Measurements from ENCODE around the gene TOMM34. TPM values are rescaled to one million over a fixed set of nuclear protein-coding genes. Genes with fewer than 3 reads are reported as not detected.

The TOMM34 gene
- polyA plus RNA-seq, 1 donor from 2014 or later: 10.0 TPM

GRCh38 chr20:44897133-44897532 is 63.1 kb downstream of the TOMM34 start:
- no peak overlapping the region for H3K4me2 ChIP-seq (ENCODE audit: low read length)

DNA sequence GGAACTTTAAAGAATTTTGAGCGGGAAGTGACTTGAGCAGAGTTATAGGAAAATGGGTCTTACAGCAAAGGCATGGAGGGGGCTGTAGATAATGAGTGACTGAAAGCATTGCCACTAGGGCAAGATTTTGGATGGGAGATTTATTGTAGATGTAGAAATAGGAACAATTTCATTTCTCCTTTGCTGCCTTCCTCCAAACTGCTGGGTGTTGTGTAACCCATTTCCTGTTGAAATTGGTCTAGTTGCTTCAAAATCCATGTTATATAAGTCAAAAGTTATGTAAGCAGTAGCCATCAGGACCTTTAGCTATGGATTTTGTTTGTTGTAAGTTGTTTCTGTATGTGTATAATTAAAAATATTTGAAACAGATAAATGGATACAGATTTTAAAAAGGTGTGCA is 63.6 kb downstream of the TOMM34 start:
- Histone ChIP-seq H3K9me3 (ENCODE audit: low read length) (no peaks in the 10 kb centered on the region), H3K4me2 (ENCODE audit: low read length) (no peak overlapping the region), H3K27ac (ENCODE audit: low read length) (no peak overlapping the region)

More at GRCh38 chr20:44897133-44897532, 63.1 kb downstream of the TOMM34 start:
- Histone ChIP-seq H3K79me2 (replicated peaks; ENCODE audit: insufficient read depth, low read length) (peaks cover 69% of the 10 kb centered on the region), H3K36me3 (ENCODE audit: insufficient read depth, low read length) (no peaks in the 10 kb centered on the region), H3K4me3 (ENCODE audit: low read length) (no peak overlapping the region), H3F3A (ENCODE audit: insufficient read depth, low read length, poor library complexity, severe bottlenecking) (no peaks in the 10 kb centered on the region), H3K27ac (ENCODE audit: low read length) (no peak overlapping the region), H2AFZ (ENCODE audit: low read depth, low read length) (no peak overlapping the region), H3K27me3 (ENCODE audit: insufficient read depth, low read depth, low read length) (no peaks in the 10 kb centered on the region), H3K9me3 (ENCODE audit: low read length) (no peaks in the 10 kb centered on the region), H3K9me2 (ENCODE audit: insufficient read depth, low read length) (no peaks in the 10 kb centered on the region), H4K20me1 (ENCODE audit: insufficient read depth) (peaks cover 4% of the 10 kb centered on the region), H3K9ac (ENCODE audit: low read length) (no peak overlapping the region)
- TF ChIP-seq RAD21 (conservative IDR thresholded peaks at IDR 0.05): no peak
- TF ChIP-seq, protein P1, sequence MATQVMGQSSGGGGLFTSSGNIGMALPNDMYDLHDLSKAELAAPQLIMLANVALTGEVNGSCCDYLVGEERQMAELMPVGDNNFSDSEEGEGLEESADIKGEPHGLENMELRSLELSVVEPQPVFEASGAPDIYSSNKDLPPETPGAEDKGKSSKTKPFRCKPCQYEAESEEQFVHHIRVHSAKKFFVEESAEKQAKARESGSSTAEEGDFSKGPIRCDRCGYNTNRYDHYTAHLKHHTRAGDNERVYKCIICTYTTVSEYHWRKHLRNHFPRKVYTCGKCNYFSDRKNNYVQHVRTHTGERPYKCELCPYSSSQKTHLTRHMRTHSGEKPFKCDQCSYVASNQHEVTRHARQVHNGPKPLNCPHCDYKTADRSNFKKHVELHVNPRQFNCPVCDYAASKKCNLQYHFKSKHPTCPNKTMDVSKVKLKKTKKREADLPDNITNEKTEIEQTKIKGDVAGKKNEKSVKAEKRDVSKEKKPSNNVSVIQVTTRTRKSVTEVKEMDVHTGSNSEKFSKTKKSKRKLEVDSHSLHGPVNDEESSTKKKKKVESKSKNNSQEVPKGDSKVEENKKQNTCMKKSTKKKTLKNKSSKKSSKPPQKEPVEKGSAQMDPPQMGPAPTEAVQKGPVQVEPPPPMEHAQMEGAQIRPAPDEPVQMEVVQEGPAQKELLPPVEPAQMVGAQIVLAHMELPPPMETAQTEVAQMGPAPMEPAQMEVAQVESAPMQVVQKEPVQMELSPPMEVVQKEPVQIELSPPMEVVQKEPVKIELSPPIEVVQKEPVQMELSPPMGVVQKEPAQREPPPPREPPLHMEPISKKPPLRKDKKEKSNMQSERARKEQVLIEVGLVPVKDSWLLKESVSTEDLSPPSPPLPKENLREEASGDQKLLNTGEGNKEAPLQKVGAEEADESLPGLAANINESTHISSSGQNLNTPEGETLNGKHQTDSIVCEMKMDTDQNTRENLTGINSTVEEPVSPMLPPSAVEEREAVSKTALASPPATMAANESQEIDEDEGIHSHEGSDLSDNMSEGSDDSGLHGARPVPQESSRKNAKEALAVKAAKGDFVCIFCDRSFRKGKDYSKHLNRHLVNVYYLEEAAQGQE (IDR thresholded peaks at IDR 0.05; ENCODE audit: borderline replicate concordance): no peak
- TF ChIP-seq EP300 (conservative IDR thresholded peaks at IDR 0.05; ENCODE audit: poor library complexity, severe bottlenecking): no peak
- TF ChIP-seq CTCF (IDR thresholded peaks at IDR 0.05; ENCODE audit: poor library complexity, severe bottlenecking): no peak
- TF ChIP-seq POLR2AphosphoS5 (IDR thresholded peaks at IDR 0.05): no peak
- no peak for TF ChIP-seq MXI1 (conservative IDR thresholded peaks at IDR 0.05; ENCODE audit: poor library complexity, severe bottlenecking)
- TF ChIP-seq EZH2 (IDR thresholded peaks at IDR 0.05; ENCODE audit: borderline replicate concordance, insufficient read depth, low read length, poor library complexity, severe bottlenecking): no peak
- TF ChIP-seq SMC3 (conservative IDR thresholded peaks at IDR 0.05; ENCODE audit: poor library complexity): no peak
- no peak for TF ChIP-seq TAF1 (IDR thresholded peaks at IDR 0.05; ENCODE audit: low read depth)

More for the DNA sequence above, 63.6 kb downstream of the TOMM34 start:
- no peak overlapping the region for H3K4me3 ChIP-seq (ENCODE audit: low read length)
- peaks cover 4% of the 10 kb centered on the region for H4K20me1 ChIP-seq (ENCODE audit: insufficient read depth)
- no peaks in the 10 kb centered on the region for H3K9me2 ChIP-seq (ENCODE audit: insufficient read depth, low read length)
- H3K9ac ChIP-seq (ENCODE audit: low read length): no peak overlapping the region
- H2AFZ ChIP-seq (ENCODE audit: low read depth, low read length): no peak overlapping the region
- no peaks in the 10 kb centered on the region for H3K36me3 ChIP-seq (ENCODE audit: insufficient read depth, low read length)
- no peak for TF ChIP-seq EZH2 (IDR thresholded peaks at IDR 0.05; ENCODE audit: borderline replicate concordance, insufficient read depth, low read length, poor library complexity, severe bottlenecking)
- TF ChIP-seq MXI1 (conservative IDR thresholded peaks at IDR 0.05; ENCODE audit: poor library complexity, severe bottlenecking): no peak
- TF ChIP-seq SMC3 (conservative IDR thresholded peaks at IDR 0.05; ENCODE audit: poor library complexity): no peak
- TF ChIP-seq EP300 (conservative IDR thresholded peaks at IDR 0.05; ENCODE audit: poor library complexity, severe bottlenecking): no peak
- TF ChIP-seq RAD21 (conservative IDR thresholded peaks at IDR 0.05): no peak
- TF ChIP-seq CTCF (IDR thresholded peaks at IDR 0.05; ENCODE audit: poor library complexity, severe bottlenecking): no peak
- TF ChIP-seq TAF1 (IDR thresholded peaks at IDR 0.05; ENCODE audit: low read depth): no peak
- TF ChIP-seq, protein P1 (IDR thresholded peaks at IDR 0.05; ENCODE audit: borderline replicate concordance): no peak
- no peak for TF ChIP-seq POLR2AphosphoS5 (IDR thresholded peaks at IDR 0.05)
- no peaks in the 10 kb centered on the region for H3F3A ChIP-seq (ENCODE audit: insufficient read depth, low read length, poor library complexity, severe bottlenecking)
- no peaks in the 10 kb centered on the region for H3K27me3 ChIP-seq (ENCODE audit: insufficient read depth, low read depth, low read length)
- H3K79me2 ChIP-seq (replicated peaks; ENCODE audit: insufficient read depth, low read length): peaks cover 73% of the 10 kb centered on the region
